GM13976 (cell line): ENCODE data around the gene HBM.
A peak's percentile ranks its signal among the peaks of the same experiment; 100 is the strongest.
"Not testable (repeated sequence)": the region's sequence is repeated elsewhere in the genome, so short reads cannot be mapped to it uniquely, and the experiment has no call there.

ENCODE experiments used
- DNase-seq: peaks from one replicate; pipeline ENCODE4 v3.0.0; 2012; ENCODE audit warnings: low spot score
- CTCF ChIP-seq: IDR thresholded peaks from 2 replicates; pipeline ENCODE4 v1.5.1; 2012; ENCODE audit warnings: borderline replicate concordance, mild to moderate bottlenecking; ENCODE audit not compliant: insufficient read depth; ENCODE audit errors: extremely low read depth, missing control alignments, control extremely low read depth
- in situ Hi-C: fragments of 300-500 bp; cut with MboI; formaldehyde crosslinking; loops from one replicate; pipeline ENCODE4 v1.12.0; 2022; ENCODE audit warnings: low sequenced_read_pairs, mixed read lengths, inconsistent platforms; ENCODE audit not compliant: unreplicated experiment

Gene HBM

GRCh38 chr16:146646-147045, 19.1 kb upstream of the HBM start:
- no peak for DNase-seq
- in situ Hi-C loops = no loop called here
- no peak for TF ChIP-seq CTCF

GRCh38 chr16:149024-149660, 16.6 kb upstream of the HBM start:
- no peak for DNase-seq
- TF ChIP-seq CTCF = no peak
- in situ Hi-C loops = no loop called here

- no peak for TF ChIP-seq CTCF
- in situ Hi-C loops = no loop called here
- peak; percentile 19 for DNase-seq
These were observed 13.3 kb upstream of the HBM start, which contains the start of gene HBZ for GRCh38 chr16:152141-153128. HBZ (plus strand) TSS chr16:152644; CDS start chr16:152910, 266 bp downstream.

DNA sequence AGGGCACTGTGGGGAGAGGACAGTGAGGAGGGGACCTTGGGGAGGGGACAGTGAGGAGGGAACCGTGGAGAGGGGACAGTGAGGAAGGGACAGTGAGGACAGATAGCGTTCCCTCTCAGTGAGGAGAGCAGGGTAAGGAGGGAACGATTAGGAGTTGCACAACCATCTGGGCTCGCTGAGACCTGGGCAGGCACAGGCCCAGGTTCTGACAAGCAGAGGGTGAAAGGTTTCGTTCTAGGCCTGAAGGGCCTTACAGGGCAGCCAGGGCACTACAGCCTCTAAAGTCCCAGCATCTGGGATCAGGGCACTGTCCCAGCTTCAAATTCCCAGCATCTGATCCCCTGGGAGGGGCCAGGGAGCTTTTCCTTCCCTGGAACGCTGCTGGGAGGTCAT, 12.7 kb upstream of the HBM start:
- DNase-seq, in situ Hi-C loops: not testable (repeated sequence)

GRCh38 chr16:153550-154216, 12.1 kb upstream of the HBM start:
- DNase-seq, in situ Hi-C loops: not testable (repeated sequence)

- in situ Hi-C loops = no loop called here
- peak; percentile 80 for DNase-seq
- no peak for TF ChIP-seq CTCF
These were observed 11.4 kb upstream of the HBM start for GRCh38 chr16:154217-155030.

GRCh38 chr16:155031-155398, 10.8 kb upstream of the HBM start:
- in situ Hi-C loops = no loop called here
- TF ChIP-seq CTCF = no peak
- DNase-seq = no peak
